ENCODE measurements around the gene BORCS5. TPM values are rescaled to one million over a fixed set of nuclear protein-coding genes. Genes with fewer than 3 reads are reported as not detected.

The BORCS5 gene
- total RNA-seq, 1 experiment from 2014 or later: 25.7 TPM

- POLR2A ChIA-PET: no interaction called here
- Histone ChIP-seq H3K9me3 (0 out of 2 replicates have a peak, but pooled peaks cover 4% of the 10 kb centered on the region), H3K4me3 (ENCODE audit: low read depth, low read length) (no peak overlapping the region), H3K27me3 (replicated peaks; ENCODE audit: control insufficient read depth, insufficient read depth, low read length) (no peaks in the 10 kb centered on the region), H3K36me3 (ENCODE audit: control insufficient read depth, insufficient read depth, low read length) (peaks cover 3% of the 10 kb centered on the region; the same call in 1 of the 2 replicates), H3K4me1 (peaks cover 58% of the 10 kb centered on the region)
- H3K4me3 Mint-ChIP-seq (ENCODE audit: unreplicated experiment): no peak overlapping the region
- no peak for DNase-seq
- peaks cover 59% of the 10 kb centered on the region for H3K4me1 Mint-ChIP-seq (ENCODE audit: low read depth, unreplicated experiment)
- intact Hi-C loops (cut with micrococcal nuclease; ENCODE audit: unreplicated experiment): no loop called here
- H3K36me3 Mint-ChIP-seq (ENCODE audit: insufficient read depth, unreplicated experiment): peaks cover 16% of the 10 kb centered on the region
- CTCF ChIA-PET: no interaction called here
- no TSS peak for BruUV-seq (replicated peaks)
- H3K27me3 Mint-ChIP-seq (ENCODE audit: insufficient read depth, unreplicated experiment): no peaks in the 10 kb centered on the region
- H3K27ac Mint-ChIP-seq (ENCODE audit: unreplicated experiment): no peak overlapping the region
- peaks cover 23% of the 10 kb centered on the region for H3K9me3 Mint-ChIP-seq (ENCODE audit: unreplicated experiment)
- no peak for TF ChIP-seq CTCF (IDR thresholded peaks at IDR 0.05; ENCODE audit: insufficient read depth in 1 of 2, low read depth in 1 of 2, low read length in 1 of 2, severe bottlenecking in 1 of 2, unreplicated experiment in 1 of 2)
These were observed 24.2 kb downstream of the BORCS5 start for GRCh38 chr12:12380949-12381593.

- Mint-ChIP-seq H3K36me3 (ENCODE audit: insufficient read depth, unreplicated experiment) (peaks cover 16% of the 10 kb centered on the region), H3K27ac (ENCODE audit: unreplicated experiment) (peak overlapping the region; percentile 66), H3K4me3 (ENCODE audit: unreplicated experiment) (no peak overlapping the region), H3K4me1 (ENCODE audit: low read depth, unreplicated experiment) (peaks cover 59% of the 10 kb centered on the region), H3K9me3 (ENCODE audit: unreplicated experiment) (peaks cover 23% of the 10 kb centered on the region), H3K27me3 (ENCODE audit: insufficient read depth, unreplicated experiment) (no peaks in the 10 kb centered on the region)
- Histone ChIP-seq H3K36me3 (ENCODE audit: control insufficient read depth, insufficient read depth, low read length) (peaks cover 3% of the 10 kb centered on the region; the same call in 1 of the 2 replicates), H3K9me3 (0 out of 2 replicates have a peak, but pooled peaks cover 4% of the 10 kb centered on the region), H3K27me3 (replicated peaks; ENCODE audit: control insufficient read depth, insufficient read depth, low read length) (no peaks in the 10 kb centered on the region), H3K4me3 (ENCODE audit: low read depth, low read length) (no peak overlapping the region), H3K4me1 (peaks cover 59% of the 10 kb centered on the region)
- intact Hi-C loops (cut with micrococcal nuclease; ENCODE audit: unreplicated experiment): no loop called here
- no peak for TF ChIP-seq CTCF (IDR thresholded peaks at IDR 0.05; ENCODE audit: insufficient read depth in 1 of 2, low read depth in 1 of 2, low read length in 1 of 2, severe bottlenecking in 1 of 2, unreplicated experiment in 1 of 2)
- ChIA-PET CTCF (no interaction called here), POLR2A (no interaction called here)
- no peak for DNase-seq
- BruUV-seq (replicated peaks): no TSS peak
These were observed 25.1 kb downstream of the BORCS5 start for GRCh38 chr12:12381982-12382381.

- Mint-ChIP-seq H3K4me1 (ENCODE audit: low read depth, unreplicated experiment) (peaks cover 59% of the 10 kb centered on the region), H3K36me3 (ENCODE audit: insufficient read depth, unreplicated experiment) (peaks cover 16% of the 10 kb centered on the region), H3K27ac (ENCODE audit: unreplicated experiment) (peak overlapping the region; percentile 75), H3K9me3 (ENCODE audit: unreplicated experiment) (peaks cover 23% of the 10 kb centered on the region), H3K27me3 (ENCODE audit: insufficient read depth, unreplicated experiment) (no peaks in the 10 kb centered on the region), H3K4me3 (ENCODE audit: unreplicated experiment) (peak overlapping the region; percentile 30)
- peaks cover 56% of the 10 kb centered on the region for H3K4me1 ChIP-seq
- ChIA-PET POLR2A (interaction anchor here (0.5 to 2.0 kb wide), 4 partner anchors 13 to 178 kb away, joined by 3 to 14 read pairs (median 4); partner anchors contain the start of genes BORCS5 and DUSP16), CTCF (interaction anchor here (0.6 to 1.8 kb wide), 8 partner anchors 11 to 309 kb away, joined by 3 to 9 read pairs (median 4); no protein-coding TSS in a partner anchor)
- intact Hi-C loops (cut with micrococcal nuclease; ENCODE audit: unreplicated experiment): loop anchor here (2.0 kb wide), 2 partner anchors 18 to 178 kb away; partner anchors contain the start of gene DUSP16
- peaks cover 3% of the 10 kb centered on the region; the same call in 1 of the 2 replicates for H3K36me3 ChIP-seq (ENCODE audit: control insufficient read depth, insufficient read depth, low read length)
- TSS peak; percentile 75 for BruUV-seq (replicated peaks)
- H3K9me3 ChIP-seq: 0 out of 2 replicates have a peak, but pooled peaks cover 4% of the 10 kb centered on the region
- DNase-seq: peak; percentile 50 to 84
- H3K4me3 ChIP-seq (ENCODE audit: low read depth, low read length): no peak overlapping the region
- no peaks in the 10 kb centered on the region for H3K27me3 ChIP-seq (replicated peaks; ENCODE audit: control insufficient read depth, insufficient read depth, low read length)
- TF ChIP-seq CTCF (IDR thresholded peaks at IDR 0.05; ENCODE audit: insufficient read depth in 1 of 2, low read depth in 1 of 2, low read length in 1 of 2, severe bottlenecking in 1 of 2, unreplicated experiment in 1 of 2): no peak
These were observed 27.9 kb downstream of the BORCS5 start for GRCh38 chr12:12384571-12385340.

Measured in Caco-2 (cell line).